IMR-90 (cell line): ENCODE data around the gene NR1H2. TPM values are rescaled to one million over a fixed set of nuclear protein-coding genes. Genes with fewer than 3 reads are reported as not detected.

Experiments
- ATAC-seq: fragments of 200-7000 bp; cut with Tn5 transposase; 2 replicates; pipeline ENCODE4 v1.9.1; 2020; ENCODE audit warnings: low read depth, mild to moderate bottlenecking, moderate library complexity
- BruUV-seq: library from RNA; stranded (reverse); fragments of 400-500 nt; replicated peaks from 2 replicates; lab custom pipeline; 2021; lab: Mats Ljungman, UMichigan
- CTCF ChIA-PET: fragments of 300-600 bp; formaldehyde crosslinking; extraction: SDS; loops from one replicate; lab custom pipeline; 2021; ENCODE audit warnings: antibody characterized with exemption; lab: Yijun Ruan, JAX
- POLR2A ChIA-PET: fragments of 300-600 bp; sonication (Branson Sonifier 250); formaldehyde crosslinking; loops from one replicate; lab custom pipeline; 2022; ENCODE audit warnings: antibody characterized with exemption; ENCODE audit not compliant: unreplicated experiment; lab: Charles Lee
- DNase-seq: peaks from one replicate; pipeline ENCODE4 v3.0.0; 2013
- H2AFZ ChIP-seq: replicated peaks from 2 replicates; pipeline ENCODE3; 2013; ENCODE audit warnings: low read length, mild to moderate bottlenecking; ENCODE audit not compliant: poor library complexity
- H2AK5ac ChIP-seq: 2 replicates; pipeline ENCODE4 v1.6.1; 2013; ENCODE audit warnings: low read depth, low read length, inconsistent platforms
- H2AK9ac ChIP-seq: replicated peaks from 2 replicates; pipeline ENCODE3; 2013; ENCODE audit warnings: mild to moderate bottlenecking, low read depth, low read length, moderate library complexity; ENCODE audit not compliant: poor library complexity
- H2BK120ac ChIP-seq: 2 replicates; pipeline ENCODE4 v1.6.1; 2013; ENCODE audit warnings: low read depth, low read length, inconsistent platforms
- H2BK15ac ChIP-seq: 3 replicates; pipeline ENCODE4 v1.6.1; 2013; ENCODE audit warnings: low read depth, low read length, inconsistent platforms
- H2BK20ac ChIP-seq: 2 replicates; pipeline ENCODE4 v1.6.1; 2013; ENCODE audit warnings: low read depth, mild to moderate bottlenecking, inconsistent platforms, low read length, moderate library complexity
- H2BK5ac ChIP-seq: 2 replicates; pipeline ENCODE4 v1.6.1; 2013; ENCODE audit warnings: mild to moderate bottlenecking, low read depth, low read length, inconsistent platforms; ENCODE audit not compliant: poor library complexity, severe bottlenecking
- H3K14ac ChIP-seq: replicated peaks from 2 replicates; pipeline ENCODE4 v1.6.1; 2013; ENCODE audit warnings: low read depth, low read length, inconsistent platforms
- H3K18ac ChIP-seq: 2 replicates; pipeline ENCODE4 v1.6.1; 2013; ENCODE audit warnings: low read depth, low read length, control low read depth
- H3K23ac ChIP-seq: 2 replicates; pipeline ENCODE4 v1.6.1; 2013; ENCODE audit warnings: low read depth, low read length, inconsistent platforms
- H3K27ac ChIP-seq: 2 replicates; pipeline ENCODE4 v1.5.1; 2013; ENCODE audit warnings: mild to moderate bottlenecking, control low read depth, low read length; ENCODE audit not compliant: insufficient read depth
- H3K27me3 ChIP-seq: 2 replicates; pipeline ENCODE4 v1.6.1; 2013; ENCODE audit warnings: low read length; ENCODE audit not compliant: control insufficient read depth, insufficient read depth
- H3K36me3 ChIP-seq: 2 replicates; pipeline ENCODE4 v1.6.1; 2013; ENCODE audit warnings: low read length, mixed read lengths; ENCODE audit not compliant: control insufficient read depth, insufficient read depth
- H3K4ac ChIP-seq: 2 replicates; pipeline ENCODE4 v1.6.1; 2013; ENCODE audit warnings: low read depth, low read length, inconsistent platforms
- H3K4me1 ChIP-seq: 2 replicates; pipeline ENCODE4 v1.6.1; 2013; ENCODE audit warnings: low read length, mixed read lengths; ENCODE audit not compliant: control insufficient read depth, insufficient read depth
- H3K4me2 ChIP-seq: 2 replicates; pipeline ENCODE4 v1.6.1; 2013; ENCODE audit warnings: low read depth, mild to moderate bottlenecking, control low read depth, low read length, moderate library complexity
- H3K4me3 ChIP-seq: 2 replicates; pipeline ENCODE4 v1.5.1; 2013; ENCODE audit warnings: low read depth, mild to moderate bottlenecking, control low read depth, low read length, moderate library complexity; ENCODE audit not compliant: insufficient read depth
- H3K56ac ChIP-seq: 2 replicates; pipeline ENCODE4 v1.6.1; 2013; ENCODE audit warnings: low read length, inconsistent platforms; ENCODE audit not compliant: insufficient read depth; ENCODE audit errors: extremely low read depth
- H3K79me1 ChIP-seq, 2 experiments: 2 replicates each; pipeline ENCODE4 v1.6.1; 2013; ENCODE audit warnings: low read length in 2 of 2, inconsistent platforms in 1 of 2, low read depth in 1 of 2
- H3K9ac ChIP-seq: 2 replicates; pipeline ENCODE4 v1.6.1; 2013; ENCODE audit warnings: low read depth, low read length, control low read depth
- H3K9me1 ChIP-seq: 2 replicates; pipeline ENCODE4 v1.6.1; 2013; ENCODE audit warnings: low read length, inconsistent platforms; ENCODE audit not compliant: insufficient read depth
- H3K9me3 ChIP-seq: 2 replicates; pipeline ENCODE4 v1.6.1; 2013; ENCODE audit warnings: low read length; ENCODE audit not compliant: control insufficient read depth, insufficient read depth
- H4K20me1 ChIP-seq: 2 replicates; pipeline ENCODE4 v1.6.1; 2013; ENCODE audit warnings: low read length, inconsistent platforms; ENCODE audit not compliant: insufficient read depth
- H4K5ac ChIP-seq: 2 replicates; pipeline ENCODE4 v1.6.1; 2013; ENCODE audit warnings: mild to moderate bottlenecking, low read depth, low read length, control low read depth
- H4K8ac ChIP-seq, 2 experiments: 2 replicates each; pipeline ENCODE4 v1.6.1; 2013; ENCODE audit warnings: low read depth in 2 of 2, low read length in 2 of 2, control low read depth in 1 of 2, inconsistent platforms in 1 of 2
- H4K91ac ChIP-seq: 2 replicates; pipeline ENCODE4 v1.6.1; 2013; ENCODE audit warnings: low read depth, low read length, inconsistent platforms; ENCODE audit not compliant: insufficient read depth
- BHLHE40 ChIP-seq: fragments of 150-350 bp; IDR thresholded peaks from 2 replicates; pipeline ENCODE4 v1.6.1; 2016; ENCODE audit warnings: mild to moderate bottlenecking, low read depth, low read length
- CEBPB ChIP-seq: IDR thresholded peaks from 2 replicates; pipeline ENCODE4 v1.6.1; 2012; ENCODE audit warnings: low read depth, low read length, improper control_type of control experiment
- CHD1 ChIP-seq: IDR thresholded peaks from 2 replicates; pipeline ENCODE4 v1.6.1; 2012; ENCODE audit warnings: low read depth, low read length, improper control_type of control experiment
- MXI1 ChIP-seq: IDR thresholded peaks from 2 replicates; pipeline ENCODE4 v1.6.1; 2012; ENCODE audit warnings: low read depth, mild to moderate bottlenecking, low read length, moderate library complexity, borderline replicate concordance
- NFE2L2 ChIP-seq: fragments of 150-350 bp; IDR thresholded peaks from 2 replicates; pipeline ENCODE4 v1.6.1; 2016; ENCODE audit warnings: low read depth, mild to moderate bottlenecking, low read length
- POLR2A ChIP-seq: IDR thresholded peaks from 2 replicates; pipeline ENCODE4 v1.6.1; 2012; ENCODE audit warnings: mild to moderate bottlenecking, low read depth, low read length
- WGBS, 2 experiments: methylation state at CpG; one replicate each; pipeline versions ENCODE4 v1.1.5 to v1.1.7; 2013; ENCODE audit warnings: missing lambda C conversion rate in 2 of 2; ENCODE audit not compliant: insufficient read length in 1 of 2; ENCODE audit errors: extremely low coverage in 2 of 2; 5-methylcytosine and 5-hydroxymethylcytosine counted together
- dilution Hi-C: fragments of 300-500 bp; cut with HindIII; formaldehyde crosslinking; loops from one replicate; pipeline ENCODE4 v1.14.3; 2018; ENCODE audit warnings: low sequenced_read_pairs; ENCODE audit not compliant: unreplicated experiment
- in situ Hi-C: fragments of 300-500 bp; cut with MboI; formaldehyde crosslinking; loops from 3 replicates; pipeline ENCODE4 v1.14.3; 2019; ENCODE audit warnings: low sequenced_read_pairs, inconsistent platforms, mixed read lengths
- intact Hi-C: fragments of 100-400 bp; cut with micrococcal nuclease; formaldehyde crosslinking; loops from 2 replicates; pipeline ENCODE4 v1.10.0; 2022
- polyA plus RNA-seq, 3 experiments: library from polyadenylated mRNA; depleted of rRNA; stranded (reverse); fragments of >200 nt; gene quantifications; 2 replicates each; pipeline ENCODE4 v1.2.3, GENCODE V29; 2012; ENCODE audit warnings: low replicate concordance in 1 of 3
- total RNA-seq: library from RNA; depleted of rRNA; stranded (reverse); fragments of >200 nt; gene quantifications from 2 replicates; pipeline ENCODE4 v1.2.3, GENCODE V29; 2012
- TF ChIP-seq, protein P1 (sequence below): fragments of 150-350 bp; IDR thresholded peaks from 2 replicates; pipeline ENCODE4 v1.6.1; 2017; ENCODE audit warnings: mild to moderate bottlenecking, antibody characterized with exemption, low read length, low read depth

NR1H2 gene
- total and polyA plus RNA-seq, 2 of the 4 experiments (the other 2 are of a cell fraction) = 37.8 to 48.4 TPM

DNA sequence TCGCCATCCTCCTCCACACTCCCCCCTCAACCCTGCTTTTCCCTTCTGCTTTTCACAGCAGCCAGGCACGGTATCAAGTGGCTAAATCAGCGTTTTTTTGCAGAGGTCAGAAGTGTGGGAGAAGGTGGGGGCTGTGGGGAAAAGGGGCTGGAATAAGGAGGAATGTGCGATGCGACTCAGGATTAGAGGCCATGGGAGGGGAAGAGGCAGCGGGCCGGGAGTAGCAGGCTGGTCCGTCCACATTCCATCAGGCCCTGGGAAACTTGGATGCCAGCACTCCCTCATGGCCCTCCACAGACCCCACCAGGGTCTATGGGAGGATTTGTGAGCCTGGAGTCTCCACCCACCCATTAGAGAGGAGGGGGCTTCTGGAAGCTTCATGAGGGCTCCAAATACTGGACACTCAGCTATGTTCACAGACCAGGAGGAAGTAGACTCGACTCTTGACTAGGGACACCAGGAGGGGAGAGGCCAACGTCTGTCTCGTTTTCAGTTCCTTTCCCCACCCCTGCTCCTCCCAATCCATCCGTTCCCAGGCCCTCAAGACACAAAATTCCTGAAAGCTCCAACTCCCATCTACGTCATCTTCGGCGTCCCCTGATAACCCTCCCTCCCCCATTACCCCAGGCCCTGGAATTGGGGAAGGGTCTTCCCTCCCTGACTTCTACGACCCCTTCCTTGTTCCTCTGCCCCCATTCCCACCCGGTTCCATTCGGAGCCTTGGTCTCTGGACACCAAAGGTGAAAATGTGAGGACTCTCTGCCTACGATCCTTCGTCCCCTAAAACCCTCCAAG is 43.8 kb upstream of the NR1H2 start:
- intact Hi-C loops (no loop called here), dilution Hi-C loops (no loop called here), in situ Hi-C loops (no loop called here)
- H2AFZ ChIP-seq = no peak overlapping the region
- H3K4ac ChIP-seq = no peak overlapping the region
- TF ChIP-seq NFE2L2 (no peak), POLR2A (no peak), CHD1 (no peak), BHLHE40 (no peak), MXI1 (no peak), CEBPB (no peak)
- TF ChIP-seq, protein P1, sequence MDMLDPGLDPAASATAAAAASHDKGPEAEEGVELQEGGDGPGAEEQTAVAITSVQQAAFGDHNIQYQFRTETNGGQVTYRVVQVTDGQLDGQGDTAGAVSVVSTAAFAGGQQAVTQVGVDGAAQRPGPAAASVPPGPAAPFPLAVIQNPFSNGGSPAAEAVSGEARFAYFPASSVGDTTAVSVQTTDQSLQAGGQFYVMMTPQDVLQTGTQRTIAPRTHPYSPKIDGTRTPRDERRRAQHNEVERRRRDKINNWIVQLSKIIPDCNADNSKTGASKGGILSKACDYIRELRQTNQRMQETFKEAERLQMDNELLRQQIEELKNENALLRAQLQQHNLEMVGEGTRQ = no peak
- H3K23ac ChIP-seq = no peak overlapping the region
- no peaks in the 10 kb centered on the region for H3K4me1 ChIP-seq
- no peak overlapping the region for H3K27ac ChIP-seq
- DNase-seq (no peak), ATAC-seq (no peak)
- no peak overlapping the region for H3K14ac ChIP-seq
- H3K9me1 ChIP-seq = no peaks in the 10 kb centered on the region; the same call in 1 of the 2 replicates
- H4K20me1 ChIP-seq = no peaks in the 10 kb centered on the region
- H2BK120ac ChIP-seq = no peak overlapping the region
- H3K4me3 ChIP-seq = no peak overlapping the region
- no peak overlapping the region for H3K9ac ChIP-seq
- no peak overlapping the region for H3K56ac ChIP-seq
- H2BK5ac ChIP-seq = no peak overlapping the region
- H2AK9ac ChIP-seq = no peak overlapping the region
- H2BK15ac ChIP-seq = no peak overlapping the region
- H3K4me2 ChIP-seq = no peak overlapping the region
- no TSS peak for BruUV-seq
- H3K9me3 ChIP-seq = peaks cover 11% of the 10 kb centered on the region
- H4K5ac ChIP-seq = no peak overlapping the region
- H2BK20ac ChIP-seq = no peak overlapping the region
- H4K91ac ChIP-seq = no peak overlapping the region
- peaks cover 38% of the 10 kb centered on the region for H3K27me3 ChIP-seq
- POLR2A ChIA-PET = no interaction called here
- 4% methylated on average over 4 of the region's 20 CpGs; no CpG with 5 or more reads in 1 of the 2 experiments for WGBS, 2 experiments
- H3K79me1 ChIP-seq = no peaks in the 10 kb centered on the region
- no peak overlapping the region for H2AK5ac ChIP-seq
- CTCF ChIA-PET = no interaction called here
- no peak overlapping the region for H3K18ac ChIP-seq
- no peaks in the 10 kb centered on the region for H3K36me3 ChIP-seq
- no peak overlapping the region for H4K8ac ChIP-seq
